ENCODE data around the gene PABPN1. TPM values are rescaled to one million over a fixed set of nuclear protein-coding genes. Genes with fewer than 3 reads are reported as not detected.

Gene PABPN1
- total and polyA plus RNA-seq, 9 of the 15 experiments (the other 6 are each of a cell fraction or from before 2014, with no cell fraction given): 32.6 to 388 (median 178) TPM

- TF ChIP-seq PBX2 (CRISPR knock-in tag; IDR thresholded peaks at IDR 0.05; ENCODE audit: low read depth) (no peak), PBX2 (tag; conservative IDR thresholded peaks at IDR 0.05; ENCODE audit: low read depth) (0 out of 2 replicates have a peak, but pooled peaks have one; percentile 6), MYC (IDR thresholded peaks at IDR 0.05; ENCODE audit: low read depth, low read length) (no peak), MYC (CRISPR knock-in tag; IDR thresholded peaks at IDR 0.05; ENCODE audit: borderline replicate concordance, low read depth) (peak; percentile 64; the same call in 1 of the 2 replicates), PCBP2 (IDR thresholded peaks at IDR 0.05; ENCODE audit: low read depth, low read length, poor library complexity, severe bottlenecking) (no peak), IRF9 (tag; IDR thresholded peaks at IDR 0.05) (0 out of 2 replicates have a peak, but pooled peaks have one; percentile 7), MAX (CRISPR knock-in tag; IDR thresholded peaks at IDR 0.05) (peak; percentile 30; the same call in 1 of the 2 replicates), NR4A1 (CRISPR knock-in tag; IDR thresholded peaks at IDR 0.05) (no peak), NR4A1 (tag; IDR thresholded peaks at IDR 0.05) (no peak), RREB1 (CRISPR knock-in tag; IDR thresholded peaks at IDR 0.05) (no peak), SLC30A9 (CRISPR knock-in tag; IDR thresholded peaks at IDR 0.05) (no peak)
Observed at GRCh38 chr14:23319746-23320583, 1.3 kb upstream of the PABPN1 start (continued).

Measured in K562 (cell line).